Measurements from ENCODE around the gene TSSK6.

Gene TSSK6

DNA sequence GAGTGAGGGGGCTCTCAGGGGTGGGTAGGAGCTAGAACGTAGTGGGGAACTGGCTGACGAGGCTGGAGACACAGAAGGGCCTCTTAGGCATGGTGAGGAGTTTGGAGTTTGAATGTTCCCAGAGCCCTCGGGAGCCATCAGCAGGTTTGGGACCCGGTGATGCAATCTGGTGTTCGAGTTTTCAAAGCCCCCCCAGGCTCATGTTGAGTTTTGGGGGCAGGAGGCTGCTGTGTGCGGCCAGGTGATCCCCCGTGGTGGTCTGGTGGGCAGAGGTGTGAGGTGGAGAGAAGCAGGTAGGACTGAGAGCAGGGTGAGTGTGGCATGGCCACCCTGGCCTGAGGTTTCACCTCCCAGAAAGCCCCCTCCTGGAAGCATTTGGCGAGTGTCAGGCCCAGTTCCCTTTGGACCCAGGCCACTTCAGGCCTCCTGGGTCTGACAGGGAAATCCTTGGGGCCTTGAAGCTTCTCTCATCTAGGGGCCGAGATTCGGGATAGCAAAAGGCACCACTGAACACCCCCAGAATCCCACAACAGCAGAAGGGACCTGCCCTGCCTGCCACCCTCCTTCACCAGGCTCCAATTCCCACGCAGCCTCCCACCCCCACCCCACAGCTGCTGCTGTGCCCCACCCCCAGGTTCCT is 14.6 kb upstream of the TSSK6 start:
- no peak for DNase-seq

DNA sequence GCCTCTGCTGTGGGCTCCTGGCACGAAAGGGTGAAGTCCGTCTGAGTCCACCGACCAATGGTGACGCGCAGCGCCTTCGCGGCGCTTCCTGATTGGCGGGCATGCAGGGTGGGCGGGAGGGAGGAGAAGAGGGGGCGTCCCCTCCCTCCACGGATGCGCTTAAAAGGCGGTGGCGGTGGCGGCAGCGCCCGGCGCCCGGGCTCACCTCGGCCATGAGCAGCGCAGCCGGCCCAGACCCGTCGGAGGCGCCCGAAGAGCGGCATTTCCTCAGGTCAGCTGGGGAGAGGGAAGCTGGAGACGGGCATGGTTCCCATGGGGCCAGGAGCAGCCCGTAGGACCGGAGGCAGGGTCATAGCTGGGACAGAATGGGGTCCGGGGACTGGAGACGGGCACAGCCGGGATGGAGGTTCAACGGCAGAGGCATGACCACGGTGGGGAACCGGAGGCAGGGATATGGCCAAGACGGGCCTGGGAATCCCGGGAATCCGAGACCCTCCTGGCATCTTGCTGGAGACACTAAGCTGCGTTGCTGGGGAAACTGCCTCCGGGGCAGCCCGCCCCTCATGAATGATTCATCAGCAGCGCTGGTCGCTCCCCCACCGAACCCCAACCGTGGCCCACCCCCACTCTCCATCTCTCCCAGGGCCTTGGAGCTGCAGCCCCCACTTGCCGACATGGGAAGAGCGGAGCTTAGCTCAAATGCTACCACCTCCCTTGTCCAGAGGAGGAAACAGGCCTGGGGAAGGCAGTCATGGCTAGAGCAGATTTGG is 13.6 kb upstream of the TSSK6 start, which contains the start of gene YJEFN3:
YJEFN3 (plus strand) TSS at position 191 of the 770 bp plus-strand sequence; CDS start at position 213, 22 bp downstream.
- no peak for DNase-seq

DNA sequence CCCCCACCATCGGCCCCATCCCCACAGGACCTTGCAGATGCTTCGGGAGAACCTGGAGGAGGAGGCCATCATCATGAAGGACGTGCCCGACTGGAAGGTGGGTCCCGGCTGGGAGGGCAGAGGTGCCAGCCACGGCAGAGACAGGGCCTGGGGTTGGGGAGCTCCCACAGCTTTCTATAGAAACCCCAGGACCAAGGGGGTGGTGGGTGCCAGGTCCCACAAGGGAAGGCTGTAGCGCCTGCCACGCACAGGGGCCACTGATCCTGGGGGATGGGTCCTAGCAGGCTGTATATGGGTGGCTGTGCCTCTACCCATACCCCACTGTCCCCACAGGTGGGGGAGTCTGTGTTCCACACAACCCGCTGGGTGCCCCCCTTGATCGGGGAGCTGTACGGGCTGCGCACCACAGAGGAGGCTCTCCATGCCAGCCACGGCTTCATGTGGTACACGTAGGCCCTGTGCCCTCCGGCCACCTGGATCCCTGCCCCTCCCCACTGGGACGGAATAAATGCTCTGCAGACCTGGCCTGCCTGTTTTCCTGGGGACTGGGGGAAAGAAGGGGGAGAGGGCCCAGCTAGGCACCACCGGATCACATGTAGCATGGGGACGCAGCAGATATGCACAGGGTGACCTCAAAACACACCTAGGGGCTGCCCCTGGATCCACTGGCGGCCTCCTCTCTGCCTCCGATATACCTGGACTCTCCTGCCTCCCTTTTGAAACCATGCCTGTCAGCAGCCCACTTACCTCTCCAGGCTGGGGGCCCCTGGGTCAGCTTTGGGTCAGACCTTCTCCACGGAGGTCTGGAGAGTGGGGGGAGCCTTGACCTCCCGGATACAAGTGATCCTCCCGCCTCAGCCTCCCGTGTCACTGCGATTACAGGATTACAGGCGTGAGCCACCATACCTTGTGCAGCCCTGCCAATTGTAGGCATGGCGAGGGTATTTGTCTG is 12.6 kb upstream of the TSSK6 start:
- no peak for DNase-seq

- DNase-seq, result no peak
Observed at GRCh38 chr19:19527371-19527656, 12.0 kb upstream of the TSSK6 start.

- no peak for DNase-seq
Observed at GRCh38 chr19:19526581-19527370, 11.4 kb upstream of the TSSK6 start.

GRCh38 chr19:19525611-19526380 is 10.4 kb upstream of the TSSK6 start:
- no peak for DNase-seq

DNA sequence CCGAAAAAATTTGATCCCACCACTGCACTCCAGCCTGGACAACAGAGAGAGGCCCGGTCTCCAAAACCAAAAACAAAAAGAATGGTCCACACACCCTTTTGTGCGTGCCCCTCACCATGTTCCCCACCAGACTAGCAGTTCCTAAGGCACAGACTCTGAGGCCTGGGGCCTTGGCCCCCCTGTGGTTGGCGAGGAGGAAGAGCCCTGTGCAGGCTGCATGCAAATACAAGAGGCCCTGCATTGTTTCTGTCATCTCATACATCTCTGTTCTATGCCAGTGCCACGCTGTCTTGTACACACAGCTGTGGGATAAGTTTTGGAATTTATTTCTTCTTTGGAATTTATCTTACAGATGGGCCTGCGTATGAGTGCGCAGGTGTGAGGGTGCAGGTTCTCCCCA is 8.7 kb upstream of the TSSK6 start:
- no peak for DNase-seq

GRCh38 chr19:19523177-19523576 is 7.8 kb upstream of the TSSK6 start:
- DNase-seq, result no peak

DNA sequence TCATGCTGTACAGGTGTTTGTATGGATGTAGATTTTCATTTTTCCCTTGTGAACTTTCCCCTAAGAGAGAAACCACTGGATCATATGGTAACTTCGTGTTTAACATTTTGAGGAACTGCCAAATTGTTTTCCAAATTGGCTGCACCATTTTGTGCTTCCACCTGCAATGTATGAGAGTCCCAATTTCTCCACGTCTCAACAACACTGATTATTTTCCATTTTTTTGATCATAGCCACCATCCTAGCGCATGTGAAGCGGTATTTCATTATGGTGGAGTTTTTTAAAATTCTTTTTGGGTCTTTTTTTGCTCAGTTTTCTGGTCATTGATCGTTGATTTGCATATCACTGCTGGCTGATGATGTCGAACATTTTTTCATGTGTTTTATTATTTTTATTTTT is 5.6 kb upstream of the TSSK6 start:
- DNase-seq, result no peak

DNA sequence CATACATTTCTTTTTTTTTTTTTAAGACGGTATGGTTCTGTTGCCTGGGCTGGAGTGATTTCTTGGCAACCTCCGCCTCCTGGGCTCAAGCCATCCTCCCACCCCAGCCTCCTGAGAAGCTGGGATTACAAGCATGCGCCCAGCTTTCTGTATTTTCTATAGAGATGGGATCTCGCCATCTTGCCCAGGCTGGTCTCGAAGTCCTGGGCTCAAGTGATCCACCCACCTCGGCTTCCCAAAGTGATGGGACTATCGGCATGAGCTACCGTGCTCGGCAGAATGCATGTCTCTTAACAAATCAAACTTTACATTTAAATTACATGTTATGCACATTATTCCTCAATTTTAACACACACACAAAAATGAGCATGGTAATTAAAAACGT is 1.9 kb upstream of the TSSK6 start:
- no peak for DNase-seq

- peak; percentile 89 to 92 for DNase-seq
Observed at GRCh38 chr19:19515642-19516519, 533 bp upstream of the TSSK6 start, which contains the start of gene NDUFA13. Gene NDUFA13, plus strand, starts transcription at chr19:19516225. Its CDS starts 14 bp downstream, at chr19:19516239.

- no peak for DNase-seq
Observed at GRCh38 chr19:19514215-19514657, 1.1 kb downstream of the TSSK6 start.

DNA sequence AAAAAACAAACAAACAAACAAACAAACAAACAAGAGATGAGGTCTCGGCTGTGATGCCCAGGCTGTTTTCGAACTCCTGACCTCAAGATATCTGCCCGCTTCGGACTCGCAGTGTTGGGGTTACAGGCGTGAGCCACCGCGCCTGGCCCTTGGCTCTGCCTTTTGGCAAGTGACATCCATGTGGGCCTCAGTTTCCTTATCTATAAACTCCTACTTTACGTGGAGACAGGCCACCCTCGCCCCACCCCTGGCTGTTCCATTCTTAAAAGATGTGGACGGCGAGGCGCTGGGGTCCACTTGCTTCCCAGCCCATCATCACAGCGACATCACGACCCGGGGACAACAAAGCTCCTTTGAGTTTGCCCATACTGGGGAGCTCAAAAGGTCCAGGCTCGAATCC is 1.7 kb downstream of the TSSK6 start:
- no peak for DNase-seq

DNA sequence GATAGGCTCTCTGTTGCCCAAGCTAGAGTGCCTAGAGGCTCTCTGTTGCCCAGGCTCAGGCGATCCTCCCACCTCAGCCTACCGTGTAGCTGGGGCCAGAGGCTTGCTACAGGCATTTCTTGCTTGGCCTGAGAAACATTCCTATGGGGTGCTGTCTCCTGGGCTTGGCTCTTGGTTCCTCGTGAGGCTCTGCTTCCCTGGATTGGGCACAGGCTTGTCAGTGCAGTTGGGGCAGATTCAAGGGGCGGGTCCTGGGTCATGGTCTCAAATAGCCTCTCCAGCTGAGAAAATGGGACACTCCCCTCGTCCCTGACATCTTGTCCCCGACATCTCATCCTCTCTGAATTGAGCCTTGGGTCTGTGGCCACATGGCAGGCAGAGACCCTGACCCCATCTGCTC is 4.9 kb downstream of the TSSK6 start:
- DNase-seq, result no peak

DNA sequence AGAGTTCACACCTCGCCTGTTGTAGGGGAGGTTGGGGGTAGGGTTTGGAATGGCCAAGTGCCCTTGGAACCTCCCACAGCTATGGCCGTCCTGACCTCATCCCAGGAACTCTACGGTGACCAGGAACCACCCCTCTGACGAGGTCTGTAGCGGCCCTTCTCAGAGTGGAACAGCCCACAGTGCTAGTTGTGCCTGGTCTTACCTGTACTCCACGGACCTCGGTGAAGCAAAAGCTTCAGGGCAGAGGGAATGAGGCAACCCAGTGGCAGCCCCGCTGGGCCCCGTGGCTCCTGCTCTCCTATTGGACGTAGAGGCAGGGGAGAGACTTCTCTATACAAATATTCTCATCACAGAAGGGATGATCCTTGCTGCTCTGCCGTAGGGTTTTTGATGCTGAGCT is 7.1 kb downstream of the TSSK6 start:
- DNase-seq, result no peak

DNA sequence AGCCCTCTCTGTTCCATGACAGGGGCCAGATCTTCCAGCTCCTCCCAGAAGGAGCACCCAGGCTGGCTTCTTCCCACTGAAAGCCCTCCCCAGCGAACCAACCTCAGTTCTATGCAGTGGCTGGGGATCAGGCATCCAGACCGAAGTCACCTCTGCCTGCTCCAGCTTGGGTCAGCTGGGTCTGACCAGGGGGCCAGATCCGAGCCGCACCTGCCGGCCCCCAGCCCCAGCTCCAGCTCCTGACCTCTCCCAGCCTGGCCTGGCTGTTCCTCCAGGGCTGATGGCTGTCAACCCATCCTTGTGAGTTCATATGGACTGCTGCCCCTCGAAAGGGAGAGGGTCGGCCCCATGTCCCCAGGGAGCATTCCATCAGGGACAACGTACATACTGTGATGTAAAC is 8.0 kb downstream of the TSSK6 start:
- DNase-seq, result no peak

DNA sequence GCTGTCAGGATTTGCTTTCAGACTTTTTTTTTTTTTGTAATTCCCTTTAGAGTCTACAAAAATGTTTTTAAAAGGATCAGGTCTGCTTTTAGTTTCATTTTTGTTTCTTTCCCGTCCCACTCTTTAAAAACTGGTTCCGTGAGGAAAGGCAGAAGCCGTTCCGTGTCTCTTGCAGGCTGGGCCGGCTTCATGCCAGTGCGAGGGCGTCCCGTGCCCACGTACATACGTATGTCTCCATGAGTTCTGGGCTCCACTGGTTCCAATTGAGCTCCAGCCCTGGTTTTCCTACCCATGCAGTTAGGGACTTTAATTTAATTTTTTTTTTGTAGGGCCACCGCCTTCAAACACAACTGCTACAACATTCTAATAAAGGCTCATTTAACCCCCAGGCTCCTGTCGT is 8.8 kb downstream of the TSSK6 start:
- no peak for DNase-seq

GRCh38 chr19:19505669-19506326 is 9.6 kb downstream of the TSSK6 start:
- no peak for DNase-seq

GRCh38 chr19:19504754-19505668 is 10.3 kb downstream of the TSSK6 start:
- DNase-seq, result no peak

All from stimulated activated CD4-positive, alpha-beta T cell treated with anti-CD3 and anti-CD28 coated beads, Interleukin-4, amount 100 ng/mL, for 4 hours (primary cell).